Testis (tissue), 2 donors: ENCODE data around the gene KMT5C.

Source experiments
- CTCF ChIP-seq, 3 experiments: fragments of 450-650 bp in 2 of 3; fragments of 200-600 bp in 1 of 3; sonication (generic) in 1 of 3; IDR thresholded peaks; one replicate each; pipeline ENCODE4 v1.5.1; 2016 to 2019; ENCODE audit warnings: antibody characterized with exemption in 3 of 3, mild to moderate bottlenecking in 2 of 3, moderate library complexity in 1 of 3
- POLR2A ChIP-seq: fragments of 450-650 bp; IDR thresholded peaks from one replicate; pipeline ENCODE4 v1.6.1; 2017; ENCODE audit warnings: antibody characterized with exemption, mild to moderate bottlenecking, moderate library complexity

DNA sequence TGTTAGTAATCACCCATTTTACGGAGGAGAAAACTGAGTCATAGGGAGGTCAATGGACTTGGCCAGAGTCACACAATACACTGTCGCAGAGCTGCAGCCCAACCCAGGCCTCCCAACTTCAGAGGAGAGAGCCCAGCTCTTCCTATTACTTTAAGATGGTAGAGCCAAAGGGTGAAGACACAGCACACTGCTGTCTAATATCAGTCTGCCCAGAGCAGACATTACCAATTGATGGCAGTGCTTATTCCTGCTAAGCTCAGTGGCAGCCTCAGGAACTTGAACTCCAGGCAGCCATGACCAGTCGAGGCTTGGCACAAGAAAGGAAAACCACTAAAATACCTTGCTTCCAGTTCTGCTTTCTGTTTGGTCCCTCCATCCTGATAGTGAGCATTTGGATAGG, 33.0 kb upstream of the KMT5C start:
- TF ChIP-seq CTCF (IDR thresholded peaks at IDR 0.05), result no peak
- no peak for TF ChIP-seq POLR2A
